ENCODE results near the gene ELMO2.
"Not testable (repeated sequence)": the region's sequence is repeated elsewhere in the genome, so short reads cannot be mapped to it uniquely, and the experiment has no call there.

The ELMO2 gene

DNA sequence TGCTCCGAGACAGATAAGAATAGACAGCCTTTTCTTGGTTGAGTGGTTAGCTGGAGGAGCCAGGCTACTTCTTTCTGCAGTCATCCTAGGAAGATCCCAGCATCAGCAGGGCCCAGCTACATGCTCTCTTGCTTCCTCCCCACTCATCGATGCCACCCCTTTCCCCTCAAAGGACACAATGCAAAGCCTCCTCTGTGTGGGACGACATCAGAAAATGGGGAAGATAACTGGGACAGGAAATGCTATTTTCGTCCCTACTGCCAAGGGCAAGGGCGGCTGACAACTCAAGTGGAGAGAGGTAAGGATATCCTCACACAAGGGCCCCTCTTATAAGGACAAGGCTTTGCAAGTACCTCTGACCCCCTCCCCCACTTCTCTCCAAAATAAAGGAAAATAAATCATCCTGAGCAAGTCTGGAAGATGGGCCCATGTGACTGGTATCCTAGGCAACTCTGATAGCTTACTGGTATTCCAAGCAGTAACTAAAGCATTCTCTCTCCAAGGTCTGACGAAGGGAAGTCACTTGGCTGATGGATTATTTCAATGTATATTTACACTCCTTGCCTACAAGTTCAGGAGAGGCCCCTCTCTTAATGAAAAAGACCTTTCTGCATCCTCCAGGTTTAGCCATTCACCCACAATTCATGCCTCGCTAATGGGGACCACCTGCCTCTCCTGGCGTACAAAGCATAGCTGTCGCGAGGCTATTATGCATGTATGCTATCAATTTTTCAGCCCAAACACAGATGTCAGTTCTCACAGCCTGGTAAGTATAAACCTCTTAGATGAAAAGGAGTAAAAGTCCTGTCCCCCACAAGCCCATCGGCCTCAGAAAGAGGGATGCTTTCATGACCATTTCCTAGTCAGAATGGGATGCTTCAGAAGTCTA, 11.3 kb downstream of the ELMO2 start:
- Mint-ChIP-seq H3K4me1 (peaks cover 14% of the 10 kb centered on the region), H3K27me3 (no peaks in the 10 kb centered on the region), H3K9me3 (no peaks in the 10 kb centered on the region), H3K4me3 (no peak overlapping the region), H3K27ac (no peak overlapping the region), H3K36me3 (ENCODE audit: low read depth) (peaks cover 40% of the 10 kb centered on the region)
- ATAC-seq, result no peak
- DNase-seq, result no peak

DNA sequence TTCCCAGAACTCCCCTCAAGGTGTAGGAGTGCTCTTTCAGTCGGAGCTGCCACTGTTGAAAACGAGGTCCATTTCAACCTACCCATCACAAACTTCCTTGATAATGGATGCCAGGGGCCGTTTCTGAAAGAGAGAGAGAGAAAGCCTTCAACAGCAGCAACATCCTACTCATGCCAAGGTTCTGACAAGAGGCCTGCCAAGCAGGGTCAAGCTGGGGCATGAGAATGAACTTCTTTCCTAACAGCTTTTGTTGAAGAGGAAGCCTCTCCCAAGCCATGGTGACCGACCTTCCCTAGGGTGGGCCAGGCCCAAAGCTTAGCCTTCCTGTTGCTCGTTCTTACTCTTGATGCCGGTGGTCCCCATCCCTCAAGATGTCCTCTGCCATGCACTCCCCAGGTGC, 12.4 kb downstream of the ELMO2 start:
- H3K4me1 Mint-ChIP-seq, result peaks cover 4% of the 10 kb centered on the region
- no peaks in the 10 kb centered on the region for H3K9me3 Mint-ChIP-seq
- no peak overlapping the region for H3K4me3 Mint-ChIP-seq
- H3K27ac Mint-ChIP-seq, result no peak overlapping the region
- H3K27me3 Mint-ChIP-seq, result no peaks in the 10 kb centered on the region
- no peak for DNase-seq
- peaks cover 41% of the 10 kb centered on the region for H3K36me3 Mint-ChIP-seq (ENCODE audit: low read depth)
- ATAC-seq, result no peak

DNA sequence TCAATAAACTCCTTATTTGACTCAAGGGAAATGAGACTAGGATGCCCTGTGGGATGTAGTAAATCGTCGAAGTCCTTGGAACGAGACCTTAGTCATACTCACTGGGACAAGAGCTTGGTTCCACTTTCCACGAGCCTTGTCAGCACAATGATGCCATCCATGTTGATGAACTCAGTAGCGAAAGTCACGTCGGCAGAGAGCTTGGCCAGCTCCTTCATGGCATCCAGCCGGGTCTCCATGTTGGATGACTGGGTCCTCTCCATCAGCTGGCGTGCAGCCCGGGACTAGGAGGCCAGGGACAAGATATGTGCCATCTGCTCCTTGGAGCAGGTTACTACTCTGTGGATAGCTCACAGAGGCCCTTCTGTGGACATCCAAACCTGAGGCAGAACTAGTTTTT, 17.5 kb downstream of the ELMO2 start:
- Mint-ChIP-seq H3K27ac (no peak overlapping the region), H3K36me3 (ENCODE audit: low read depth) (peaks cover 49% of the 10 kb centered on the region), H3K9me3 (no peaks in the 10 kb centered on the region), H3K4me3 (no peak overlapping the region), H3K27me3 (no peaks in the 10 kb centered on the region), H3K4me1 (no peaks in the 10 kb centered on the region)
- no peak for ATAC-seq
- no peak for DNase-seq

DNA sequence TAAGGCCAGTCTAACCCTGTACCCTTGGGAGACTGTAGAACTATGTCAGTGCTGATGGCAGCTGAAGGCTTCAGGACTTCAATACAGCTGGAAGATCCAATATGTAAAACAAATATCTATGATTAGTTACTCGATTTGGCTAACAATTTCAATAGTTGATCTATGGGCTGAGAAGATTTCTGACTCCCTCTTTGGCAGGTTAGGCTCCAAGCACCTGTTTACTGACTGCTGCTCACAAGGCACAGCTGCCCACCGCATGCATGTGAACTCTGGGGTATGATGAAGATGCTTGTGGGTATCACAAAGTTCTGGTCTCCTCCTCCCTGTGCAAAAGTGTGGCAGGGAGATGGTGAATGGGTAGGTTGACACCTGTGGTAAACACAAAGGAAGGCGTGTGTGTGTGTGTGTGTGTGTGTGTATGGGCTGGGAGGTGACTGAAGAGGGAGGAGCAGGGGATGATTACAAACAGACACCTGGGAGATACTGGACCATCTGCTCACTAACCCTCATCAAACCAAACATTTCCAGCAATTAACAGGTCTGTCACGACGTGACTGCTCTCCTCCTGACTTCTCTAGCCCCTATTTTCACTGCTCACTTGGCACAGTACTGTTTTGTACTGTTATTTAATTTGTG, 18.1 kb downstream of the ELMO2 start:
- DNase-seq, result no peak
- H3K9me3 Mint-ChIP-seq, result no peaks in the 10 kb centered on the region
- no peaks in the 10 kb centered on the region for H3K27me3 Mint-ChIP-seq
- no peak for ATAC-seq
- H3K4me3 Mint-ChIP-seq, result no peak overlapping the region
- no peak overlapping the region for H3K27ac Mint-ChIP-seq
- no peaks in the 10 kb centered on the region for H3K4me1 Mint-ChIP-seq
- peaks cover 54% of the 10 kb centered on the region for H3K36me3 Mint-ChIP-seq (ENCODE audit: low read depth)

DNA sequence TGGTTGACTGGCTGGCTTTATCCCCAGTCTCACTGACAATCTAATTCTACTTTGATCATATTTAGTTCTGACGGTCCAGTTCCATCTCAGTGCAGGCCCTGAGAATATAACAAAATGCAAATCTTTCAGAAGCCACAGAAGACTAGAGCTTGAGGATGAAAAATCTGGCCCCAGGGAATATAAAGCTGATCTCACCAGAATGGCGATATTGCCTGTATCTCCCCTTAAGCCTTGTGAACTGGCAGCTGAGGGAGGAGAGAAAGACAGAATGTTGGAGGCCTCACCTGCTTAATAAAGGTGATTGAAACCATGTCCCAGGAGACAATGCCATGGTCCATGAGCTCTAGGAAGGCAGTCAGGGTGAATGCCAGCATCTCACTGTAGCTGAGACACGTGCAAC, 19.4 kb downstream of the ELMO2 start:
- not testable (repeated sequence) for ATAC-seq, H3K27me3 Mint-ChIP-seq, H3K27ac Mint-ChIP-seq, DNase-seq, H3K4me1 Mint-ChIP-seq, H3K4me3 Mint-ChIP-seq, H3K9me3 Mint-ChIP-seq
- peaks cover 49% of the 10 kb centered on the region for H3K36me3 Mint-ChIP-seq (ENCODE audit: low read depth)

DNA sequence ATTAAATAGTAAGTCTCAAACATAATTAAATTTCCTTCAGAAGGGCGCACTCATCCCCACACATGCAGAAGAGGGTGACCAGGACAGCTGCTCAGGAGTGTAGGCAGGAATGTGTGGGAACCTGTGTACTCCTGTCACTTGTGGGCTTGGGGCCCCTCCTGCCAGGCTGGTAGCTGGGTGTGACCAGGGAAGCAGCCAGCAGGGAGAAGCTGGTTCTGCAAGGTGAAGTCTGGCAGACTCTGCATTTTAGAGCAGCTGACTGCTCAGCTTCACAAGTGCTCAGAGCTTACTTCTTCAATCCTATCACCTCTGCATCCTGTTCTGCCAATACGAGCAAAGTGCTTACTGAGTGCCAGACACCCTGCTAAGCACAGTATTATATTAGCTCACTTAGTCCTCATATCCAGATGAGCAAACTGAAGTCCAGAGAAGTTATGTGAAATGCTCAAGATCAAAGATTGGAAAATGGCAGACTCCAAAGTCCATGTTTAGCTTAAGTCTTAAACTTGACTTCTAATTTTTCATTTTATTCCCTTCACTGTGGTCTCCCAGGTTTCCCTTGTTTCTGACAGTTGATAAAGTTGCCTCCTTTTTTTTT, 27.9 kb downstream of the ELMO2 start:
- Mint-ChIP-seq H3K27me3 (no peaks in the 10 kb centered on the region), H3K36me3 (ENCODE audit: low read depth) (peaks cover 30% of the 10 kb centered on the region), H3K4me3 (no peak overlapping the region), H3K27ac (no peak overlapping the region), H3K9me3 (no peaks in the 10 kb centered on the region), H3K4me1 (no peaks in the 10 kb centered on the region)
- ATAC-seq, result no peak
- no peak for DNase-seq

DNA sequence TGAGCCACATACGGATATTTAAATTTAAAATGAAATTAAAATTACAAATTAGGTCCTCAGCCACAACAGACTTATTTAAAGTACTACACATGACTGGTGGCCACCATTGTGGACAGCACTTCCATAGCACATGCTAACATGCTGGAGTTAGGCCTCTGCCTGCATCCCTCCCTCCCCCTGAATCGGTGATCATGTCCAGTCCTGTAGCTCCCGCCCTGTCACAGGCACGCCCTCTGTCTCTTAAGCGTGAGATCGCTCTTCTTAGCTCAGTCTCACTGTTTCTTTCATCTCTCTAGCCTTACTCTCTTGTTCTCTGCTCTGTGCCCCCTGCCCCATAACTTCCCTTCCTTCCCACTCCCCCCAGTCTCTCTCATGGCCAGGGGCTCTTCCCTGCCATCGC, 28.9 kb downstream of the ELMO2 start:
- Mint-ChIP-seq H3K4me1 (no peaks in the 10 kb centered on the region), H3K27ac (no peak overlapping the region), H3K36me3 (ENCODE audit: low read depth) (peaks cover 38% of the 10 kb centered on the region), H3K27me3 (no peaks in the 10 kb centered on the region), H3K9me3 (no peaks in the 10 kb centered on the region), H3K4me3 (no peak overlapping the region)
- ATAC-seq, result no peak
- no peak for DNase-seq

DNA sequence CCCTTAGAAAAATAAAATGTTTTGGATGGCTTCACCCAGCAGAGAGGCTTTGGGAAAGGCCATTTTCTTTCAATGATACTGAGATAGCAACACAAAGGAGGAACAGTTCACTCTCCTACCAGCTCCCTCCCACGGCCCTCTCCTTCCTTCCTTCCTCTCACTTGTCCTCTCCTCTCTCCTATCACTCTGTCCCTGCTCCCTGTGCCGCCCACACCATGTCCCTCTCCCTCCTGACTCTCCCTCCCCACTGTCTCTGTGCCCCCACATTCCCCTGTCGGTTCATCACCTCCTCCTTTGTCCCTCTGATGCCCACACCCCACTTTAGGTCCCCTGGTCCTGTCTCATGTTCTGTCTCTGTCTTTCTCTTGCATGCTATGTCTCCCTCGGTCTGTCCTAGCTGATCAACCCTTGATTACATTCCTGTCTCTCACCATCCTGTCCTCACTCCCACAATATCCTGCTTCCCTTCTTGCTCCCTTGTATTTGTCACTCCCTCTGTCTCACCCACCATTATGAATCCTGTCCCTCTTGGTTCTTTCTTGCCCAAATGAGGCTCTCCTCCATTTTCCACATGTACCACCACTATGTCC, 30.1 kb downstream of the ELMO2 start:
- H3K27me3 Mint-ChIP-seq, result no peaks in the 10 kb centered on the region
- DNase-seq, result no peak
- H3K4me3 Mint-ChIP-seq, result no peak overlapping the region
- no peaks in the 10 kb centered on the region for H3K9me3 Mint-ChIP-seq
- peak overlapping the region; percentile 23 for H3K27ac Mint-ChIP-seq
- H3K36me3 Mint-ChIP-seq (ENCODE audit: low read depth), result peaks cover 42% of the 10 kb centered on the region
- H3K4me1 Mint-ChIP-seq, result no peaks in the 10 kb centered on the region
- ATAC-seq, result no peak

DNA sequence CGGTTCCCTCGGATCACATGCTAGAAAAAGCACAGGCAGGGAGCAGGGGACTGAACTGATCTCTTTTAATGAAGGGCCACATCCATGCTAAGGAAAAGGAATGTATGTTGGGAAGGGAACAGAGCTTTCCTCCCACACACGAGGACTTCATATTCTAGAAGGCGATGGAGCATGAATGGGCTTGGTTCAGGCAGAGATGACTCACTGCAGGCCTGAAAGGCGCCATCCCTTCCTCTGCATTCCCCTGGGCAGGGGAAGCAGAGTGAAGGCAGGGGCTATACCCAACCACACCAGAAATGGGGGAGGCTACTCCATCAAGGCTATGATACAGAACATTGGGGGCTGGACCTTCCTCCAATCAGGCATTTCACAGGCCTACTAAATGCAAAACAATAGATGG, 30.6 kb downstream of the ELMO2 start:
- DNase-seq (no peak), ATAC-seq (no peak)
- H3K9me3 Mint-ChIP-seq, result no peaks in the 10 kb centered on the region
- H3K27ac Mint-ChIP-seq, result no peak overlapping the region
- H3K4me3 Mint-ChIP-seq, result no peak overlapping the region
- peaks cover 47% of the 10 kb centered on the region for H3K36me3 Mint-ChIP-seq (ENCODE audit: low read depth)
- no peaks in the 10 kb centered on the region for H3K4me1 Mint-ChIP-seq
- H3K27me3 Mint-ChIP-seq, result no peaks in the 10 kb centered on the region

DNA sequence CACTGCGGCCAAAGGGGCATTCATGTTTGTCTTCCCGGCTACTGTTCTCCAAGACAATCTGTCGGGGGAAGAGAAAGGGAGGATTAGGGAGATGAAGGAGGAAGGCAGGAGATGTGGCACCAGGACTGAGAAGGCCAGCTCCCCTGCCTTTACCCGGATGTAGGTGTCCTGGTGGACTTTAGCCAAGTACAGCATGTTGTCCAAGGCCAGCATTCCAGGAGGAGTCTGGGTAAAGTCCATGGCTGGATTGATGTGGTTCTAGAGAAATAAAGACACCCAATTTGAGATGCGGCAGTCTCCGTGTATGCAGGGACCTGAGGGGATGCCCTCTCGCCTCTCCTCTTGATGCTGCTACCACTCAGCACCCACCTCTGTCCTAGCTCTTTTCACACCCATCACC, 32.0 kb downstream of the ELMO2 start:
- H3K4me1 Mint-ChIP-seq, result peaks cover 3% of the 10 kb centered on the region
- H3K4me3 Mint-ChIP-seq, result no peak overlapping the region
- no peak for ATAC-seq
- H3K27ac Mint-ChIP-seq, result no peak overlapping the region
- no peaks in the 10 kb centered on the region for H3K27me3 Mint-ChIP-seq
- no peaks in the 10 kb centered on the region for H3K9me3 Mint-ChIP-seq
- H3K36me3 Mint-ChIP-seq (ENCODE audit: low read depth), result peaks cover 51% of the 10 kb centered on the region
- no peak for DNase-seq

DNA sequence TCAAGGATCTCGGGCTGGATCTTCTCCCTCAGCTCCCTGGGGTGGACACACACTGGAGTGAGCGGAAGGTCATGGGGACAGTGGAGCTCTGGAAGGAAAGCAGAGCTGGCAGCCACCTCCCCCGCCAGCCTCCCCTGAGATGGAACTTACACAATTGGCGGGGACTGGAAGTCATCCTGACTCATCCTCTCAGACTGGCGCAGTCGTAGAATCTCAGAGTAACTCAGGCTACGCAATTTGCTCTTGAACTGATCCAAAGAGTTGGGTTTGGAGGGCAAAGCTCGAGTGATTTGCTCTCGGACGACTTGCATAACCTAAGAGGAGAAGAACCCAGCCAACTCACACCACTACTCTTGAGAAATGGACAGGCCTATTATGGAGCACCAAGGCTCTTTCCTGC, 34.8 kb downstream of the ELMO2 start:
- Mint-ChIP-seq H3K4me1 (peaks cover 22% of the 10 kb centered on the region), H3K36me3 (ENCODE audit: low read depth) (peaks cover 62% of the 10 kb centered on the region), H3K27ac (no peak overlapping the region), H3K9me3 (no peaks in the 10 kb centered on the region), H3K27me3 (no peaks in the 10 kb centered on the region), H3K4me3 (no peak overlapping the region)
- no peak for DNase-seq
- no peak for ATAC-seq

DNA sequence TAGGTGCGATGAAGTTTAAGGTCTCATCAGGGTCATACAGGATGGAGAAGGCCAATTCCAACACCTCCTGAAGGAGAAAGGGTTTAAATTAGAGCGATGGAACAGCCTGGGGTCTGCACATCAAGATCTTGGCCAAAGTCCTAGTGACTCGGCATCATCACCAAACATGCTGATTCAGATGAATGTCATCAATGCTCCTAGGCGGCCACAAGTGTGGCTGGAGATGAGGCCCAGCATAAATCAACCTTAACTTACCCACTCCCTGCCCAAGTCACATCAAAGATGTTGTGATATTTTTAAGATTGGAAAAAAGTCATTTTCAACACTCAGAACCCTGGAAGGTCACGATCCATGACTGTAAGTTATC, 37.5 kb downstream of the ELMO2 start:
- ATAC-seq (no peak), DNase-seq (no peak)
- H3K27me3 Mint-ChIP-seq, result no peaks in the 10 kb centered on the region
- H3K27ac Mint-ChIP-seq, result peak overlapping the region; percentile 76
- H3K36me3 Mint-ChIP-seq (ENCODE audit: low read depth), result peaks cover 57% of the 10 kb centered on the region
- peaks cover 45% of the 10 kb centered on the region for H3K4me1 Mint-ChIP-seq
- no peak overlapping the region for H3K4me3 Mint-ChIP-seq
- H3K9me3 Mint-ChIP-seq, result no peaks in the 10 kb centered on the region

DNA sequence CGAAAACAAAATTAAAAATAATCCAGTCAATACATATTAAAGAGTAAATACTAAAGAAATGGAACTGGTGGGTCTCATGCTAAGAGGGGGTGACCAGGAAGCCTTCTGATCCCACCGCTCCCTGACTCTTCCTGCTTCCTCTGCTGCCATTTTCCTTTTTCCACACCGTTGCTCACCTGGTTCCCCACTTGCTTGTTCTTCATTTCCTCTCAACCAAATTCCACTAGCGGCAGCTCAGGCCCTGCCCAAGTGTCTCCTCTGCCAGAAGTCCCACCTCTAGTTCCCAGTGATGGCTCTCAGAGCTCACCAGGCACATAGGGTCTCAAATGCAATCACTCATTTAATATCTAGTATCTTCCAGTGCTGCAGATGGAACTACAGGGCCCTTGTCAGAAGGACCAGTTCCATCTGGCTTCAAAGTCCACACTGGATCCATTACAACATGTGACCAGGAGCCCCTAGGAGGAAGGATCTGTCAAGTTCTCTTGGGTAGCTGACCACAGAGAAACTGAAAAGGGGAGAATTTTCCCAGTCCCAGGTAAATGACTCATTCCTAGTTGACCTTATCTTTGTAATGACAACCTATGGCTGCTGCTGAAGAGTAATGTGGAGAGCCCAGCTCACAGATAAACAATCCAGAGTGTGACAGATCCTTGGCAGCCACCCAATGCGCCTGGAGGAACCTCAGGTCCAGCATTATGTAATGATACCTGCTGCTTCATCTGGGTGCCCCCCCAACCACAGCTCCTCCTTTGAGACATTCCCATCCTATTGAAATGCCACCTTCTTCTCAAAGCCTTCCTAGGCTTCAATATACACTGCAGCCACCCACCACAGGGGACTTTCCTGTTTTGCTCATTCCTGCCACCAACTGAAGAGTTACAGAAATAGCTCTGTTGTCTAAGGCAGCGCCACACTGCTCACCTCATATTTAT, 38.2 kb downstream of the ELMO2 start:
- Mint-ChIP-seq H3K27ac (peak overlapping the region; percentile 76), H3K9me3 (no peaks in the 10 kb centered on the region), H3K4me1 (peaks cover 51% of the 10 kb centered on the region), H3K4me3 (no peak overlapping the region), H3K36me3 (ENCODE audit: low read depth) (peaks cover 58% of the 10 kb centered on the region), H3K27me3 (no peaks in the 10 kb centered on the region)
- ATAC-seq (peak; percentile 41), DNase-seq (peak; percentile 40)

DNA sequence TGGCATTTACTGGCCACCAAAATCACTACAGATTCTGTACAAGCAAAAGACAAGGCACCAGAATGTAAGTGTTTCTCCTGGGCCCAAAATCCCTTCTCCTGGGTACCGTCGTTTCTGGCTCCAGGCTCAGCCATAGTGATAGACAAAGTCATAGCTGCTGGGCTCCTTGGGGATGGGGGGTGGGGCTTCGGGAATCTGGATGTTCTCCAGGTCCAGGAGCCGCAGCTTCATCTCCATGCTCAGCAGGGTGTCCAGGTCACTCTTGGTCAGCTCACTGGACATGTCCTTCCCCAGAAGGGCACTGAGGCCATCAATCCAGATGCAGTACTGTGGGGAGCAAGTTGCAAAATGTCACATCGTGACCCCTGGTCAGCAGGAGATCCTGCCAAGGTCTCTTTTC, 39.2 kb downstream of the ELMO2 start:
- ATAC-seq (no peak), DNase-seq (no peak)
- no peaks in the 10 kb centered on the region for H3K9me3 Mint-ChIP-seq
- no peak overlapping the region for H3K4me3 Mint-ChIP-seq
- peaks cover 61% of the 10 kb centered on the region for H3K4me1 Mint-ChIP-seq
- H3K27me3 Mint-ChIP-seq, result no peaks in the 10 kb centered on the region
- H3K27ac Mint-ChIP-seq, result no peak overlapping the region
- H3K36me3 Mint-ChIP-seq (ENCODE audit: low read depth), result peaks cover 52% of the 10 kb centered on the region

Data from activated naive CD8-positive, alpha-beta T cell treated with anti-CD3 and anti-CD28 coated beads, Interleukin-2, amount 50 U/mL, for 24 hours (primary cell).